Astrocyte (in vitro differentiated cells and primary cell): Measurements from ENCODE around the gene STX5. TPM values are rescaled to one million over a fixed set of nuclear protein-coding genes. Genes with fewer than 3 reads are reported as not detected.
"Not testable (repeated sequence)": the region's sequence is repeated elsewhere in the genome, so short reads cannot be mapped to it uniquely, and the experiment has no call there.

ENCODE experiments used
- DNase-seq: peaks from one replicate; pipeline ENCODE4 v3.0.0-alpha.2; 2010; ENCODE audit warnings: low read depth
- FAIRE-seq: peaks from 2 replicates; lab custom pipeline; 2011; peaks lifted over from hg19 to GRCh38; lab: Jason Lieb, UNC
- H2AFZ ChIP-seq: 2 replicates; pipeline ENCODE4 v1.6.0; 2012; ENCODE audit warnings: low read depth, low read length, inconsistent platforms
- H3K27ac ChIP-seq: 2 replicates; pipeline ENCODE4 v1.5.1; 2011; ENCODE audit warnings: low read depth, low read length, inconsistent platforms
- H3K27me3 ChIP-seq: 2 replicates; pipeline ENCODE4 v1.6.0; 2011; ENCODE audit warnings: low read length, inconsistent platforms; ENCODE audit not compliant: insufficient read depth
- H3K36me3 ChIP-seq: 2 replicates; pipeline ENCODE4 v1.5.1; 2011; ENCODE audit warnings: low read length, inconsistent platforms; ENCODE audit not compliant: insufficient read depth
- H3K4me1 ChIP-seq: 2 replicates; pipeline ENCODE4 v1.5.1; 2011; ENCODE audit warnings: low read length, inconsistent platforms; ENCODE audit not compliant: insufficient read depth
- H3K4me2 ChIP-seq: 2 replicates; pipeline ENCODE4 v1.6.0; 2012; ENCODE audit warnings: low read length, inconsistent platforms
- H3K4me3 ChIP-seq: 2 replicates; pipeline ENCODE4 v1.5.1; 2011; ENCODE audit warnings: low read depth, mild to moderate bottlenecking, low read length, inconsistent platforms; ENCODE audit not compliant: insufficient read depth
- H3K79me2 ChIP-seq: 2 replicates; pipeline ENCODE4 v1.6.0; 2012; ENCODE audit warnings: mild to moderate bottlenecking, low read length, inconsistent platforms; ENCODE audit not compliant: insufficient read depth
- H3K9ac ChIP-seq: 2 replicates; pipeline ENCODE4 v1.6.0; 2012; ENCODE audit warnings: mild to moderate bottlenecking, low read length, inconsistent platforms
- H3K9me3 ChIP-seq: 2 replicates; pipeline ENCODE4 v1.5.1; 2012; ENCODE audit warnings: low read depth, mild to moderate bottlenecking, low read length, inconsistent platforms; ENCODE audit not compliant: insufficient read depth
- H4K20me1 ChIP-seq: 2 replicates; pipeline ENCODE4 v1.6.0; 2012; ENCODE audit warnings: low read length, inconsistent platforms; ENCODE audit not compliant: insufficient read depth
- H3K27ac Mint-ChIP-seq: one replicate; pipeline ENCODE4 v1.8.0; 2021; ENCODE audit warnings: mild to moderate bottlenecking, mixed read lengths; ENCODE audit not compliant: unreplicated experiment
- H3K27me3 Mint-ChIP-seq: one replicate; pipeline ENCODE4 v1.8.0; 2021; ENCODE audit warnings: low read depth, mixed read lengths; ENCODE audit not compliant: unreplicated experiment
- H3K36me3 Mint-ChIP-seq: one replicate; pipeline ENCODE4 v1.8.0; 2021; ENCODE audit warnings: low read depth, mixed read lengths; ENCODE audit not compliant: unreplicated experiment
- H3K4me1 Mint-ChIP-seq: one replicate; pipeline ENCODE4 v1.8.0; 2021; ENCODE audit warnings: low read depth, mixed read lengths; ENCODE audit not compliant: unreplicated experiment
- H3K4me3 Mint-ChIP-seq: one replicate; pipeline ENCODE4 v1.8.0; 2021; ENCODE audit warnings: mild to moderate bottlenecking, moderate library complexity, mixed read lengths; ENCODE audit not compliant: unreplicated experiment
- H3K9me3 Mint-ChIP-seq: one replicate; pipeline ENCODE4 v1.8.0; 2021; ENCODE audit warnings: mild to moderate bottlenecking, mixed read lengths; ENCODE audit not compliant: unreplicated experiment
- CTCF ChIP-seq: IDR thresholded peaks from 2 replicates; pipeline ENCODE4 v1.5.1; 2011; ENCODE audit warnings: low read depth, mild to moderate bottlenecking, inconsistent platforms, low read length, moderate library complexity; ENCODE audit not compliant: insufficient read depth
- EZH2 ChIP-seq: IDR thresholded peaks from 2 replicates; pipeline ENCODE4 v1.6.1; 2012; ENCODE audit warnings: mild to moderate bottlenecking, low read length, inconsistent platforms; ENCODE audit not compliant: insufficient read depth
- total RNA-seq: library from RNA; stranded (reverse); gene quantifications from 2 replicates; pipeline ENCODE4 v1.2.1, GENCODE V29; 2021

The STX5 gene
- total RNA-seq, 1 donor from 2014 or later, result 45.7 TPM

GRCh38 chr11:62865635-62866034 is 33.8 kb upstream of the STX5 start:
- DNase-seq (no peak), FAIRE-seq (no peak)
- Histone ChIP-seq H3K27me3 (no peaks in the 10 kb centered on the region), H3K9me3 (no peaks in the 10 kb centered on the region), H3K4me2 (no peak overlapping the region), H3K4me3 (no peak overlapping the region), H3K27ac (no peak overlapping the region), H3K4me1 (no peaks in the 10 kb centered on the region), H3K79me2 (peaks cover 11% of the 10 kb centered on the region), H4K20me1 (peaks cover 9% of the 10 kb centered on the region), H3K36me3 (no peaks in the 10 kb centered on the region), H3K9ac (no peak overlapping the region), H2AFZ (no peak overlapping the region)
- Mint-ChIP-seq H3K9me3 (no peaks in the 10 kb centered on the region), H3K4me1 (peaks cover 7% of the 10 kb centered on the region), H3K4me3 (no peak overlapping the region), H3K36me3 (peaks cover 2% of the 10 kb centered on the region), H3K27ac (no peak overlapping the region), H3K27me3 (no peaks in the 10 kb centered on the region)
- TF ChIP-seq EZH2 (no peak), CTCF (no peak)

GRCh38 chr11:62863687-62864335 is 32.0 kb upstream of the STX5 start:
- no peak overlapping the region for H3K9ac ChIP-seq
- Mint-ChIP-seq H3K27ac (no peak overlapping the region), H3K27me3 (no peaks in the 10 kb centered on the region), H3K9me3 (no peaks in the 10 kb centered on the region), H3K4me1 (peaks cover 8% of the 10 kb centered on the region), H3K4me3 (no peak overlapping the region), H3K36me3 (peaks cover 2% of the 10 kb centered on the region)
- H3K27me3 ChIP-seq, result no peaks in the 10 kb centered on the region
- DNase-seq (no peak), FAIRE-seq (no peak)
- no peak overlapping the region for H3K4me2 ChIP-seq
- H3K79me2 ChIP-seq, result peaks cover 11% of the 10 kb centered on the region
- H4K20me1 ChIP-seq, result peaks cover 9% of the 10 kb centered on the region
- no peak overlapping the region for H2AFZ ChIP-seq
- TF ChIP-seq CTCF, result no peak
- TF ChIP-seq EZH2, result no peak
- no peak overlapping the region for H3K27ac ChIP-seq
- no peaks in the 10 kb centered on the region for H3K9me3 ChIP-seq
- H3K4me3 ChIP-seq, result no peak overlapping the region
- H3K36me3 ChIP-seq, result no peaks in the 10 kb centered on the region
- no peaks in the 10 kb centered on the region for H3K4me1 ChIP-seq

GRCh38 chr11:62861564-62862192 is 29.8 kb upstream of the STX5 start:
- peaks cover 19% of the 10 kb centered on the region for H3K4me1 Mint-ChIP-seq
- not testable (repeated sequence) for H3K27me3 Mint-ChIP-seq, H3K27ac ChIP-seq, H3K4me1 ChIP-seq, H3K9ac ChIP-seq, FAIRE-seq, H3K27ac Mint-ChIP-seq, H2AFZ ChIP-seq, H3K9me3 Mint-ChIP-seq, H3K4me3 ChIP-seq, H3K9me3 ChIP-seq, DNase-seq, H3K4me2 ChIP-seq, H3K4me3 Mint-ChIP-seq, H3K36me3 Mint-ChIP-seq, H3K36me3 ChIP-seq, H4K20me1 ChIP-seq, H3K27me3 ChIP-seq
- peaks cover 21% of the 10 kb centered on the region for H3K79me2 ChIP-seq
